Hepatocyte (in vitro differentiated cells): Measurements from ENCODE around the gene AK5. TPM values are rescaled to one million over a fixed set of nuclear protein-coding genes. Genes with fewer than 3 reads are reported as not detected.

ENCODE experiments used
- DNase-seq: peaks from one replicate; pipeline ENCODE4 v3.0.0-alpha.2; 2016; ENCODE audit warnings: low spot score
- H2AFZ ChIP-seq: fragments of 200-600 bp; sonication (generic); 2 replicates; pipeline ENCODE4 v1.6.0; 2016; ENCODE audit warnings: antibody characterized with exemption, mild to moderate bottlenecking
- H3K27ac ChIP-seq: fragments of 200-600 bp; sonication (generic); 2 replicates; pipeline ENCODE4 v1.5.1; 2016; ENCODE audit warnings: mild to moderate bottlenecking
- H3K27me3 ChIP-seq: fragments of 200-600 bp; sonication (generic); 2 replicates; pipeline ENCODE4 v1.6.1; 2016
- H3K36me3 ChIP-seq: fragments of 200-600 bp; sonication (generic); replicated peaks from 2 replicates; pipeline ENCODE4 v1.5.1; 2016; ENCODE audit warnings: low read depth; ENCODE audit not compliant: insufficient read depth
- H3K4me1 ChIP-seq: fragments of 200-600 bp; sonication (generic); 2 replicates; pipeline ENCODE4 v1.5.1; 2016; ENCODE audit warnings: mild to moderate bottlenecking, moderate library complexity; ENCODE audit not compliant: insufficient read depth
- H3K4me2 ChIP-seq: fragments of 200-600 bp; sonication (generic); 2 replicates; pipeline ENCODE4 v1.6.0; 2016
- H3K4me3 ChIP-seq: fragments of 200-600 bp; sonication (generic); 2 replicates; pipeline ENCODE4 v1.5.1; 2016; ENCODE audit warnings: mild to moderate bottlenecking
- H3K79me2 ChIP-seq: fragments of 200-600 bp; sonication (generic); 2 replicates; pipeline ENCODE4 v1.6.0; 2017; ENCODE audit warnings: mild to moderate bottlenecking
- H3K9me2 ChIP-seq: fragments of 200-600 bp; sonication (generic); replicated peaks from 2 replicates; pipeline ENCODE4 v1.6.0; 2017; ENCODE audit warnings: mild to moderate bottlenecking; ENCODE audit not compliant: insufficient read depth
- H3K9me3 ChIP-seq: fragments of 200-600 bp; sonication (generic); 2 replicates; pipeline ENCODE4 v1.5.1; 2016; ENCODE audit warnings: low read depth, mild to moderate bottlenecking
- H4K20me1 ChIP-seq: fragments of 200-600 bp; sonication (generic); 2 replicates; pipeline ENCODE4 v1.6.0; 2016; ENCODE audit warnings: mild to moderate bottlenecking; ENCODE audit not compliant: insufficient read depth, poor library complexity, severe bottlenecking
- CTCF ChIP-seq: fragments of 200-600 bp; sonication (generic); IDR thresholded peaks from 2 replicates; pipeline ENCODE4 v1.5.1; 2016; ENCODE audit warnings: antibody characterized with exemption, mild to moderate bottlenecking; ENCODE audit not compliant: poor library complexity
- EZH2 ChIP-seq: fragments of 200-600 bp; sonication (generic); IDR thresholded peaks from 2 replicates; pipeline ENCODE4 v1.6.1; 2016; ENCODE audit warnings: antibody characterized with exemption, mild to moderate bottlenecking, borderline replicate concordance
- EZH2phosphoT487 ChIP-seq: fragments of 200-600 bp; sonication (generic); IDR thresholded peaks from one replicate; pipeline ENCODE4 v1.6.1; 2018; ENCODE audit warnings: antibody characterized with exemption, mild to moderate bottlenecking, low read depth, moderate library complexity; ENCODE audit not compliant: unreplicated experiment, severe bottlenecking
- WGBS: methylation state at CpG from one replicate; pipeline ENCODE4 v1.1.6; 2016; ENCODE audit warnings: low lambda C conversion rate; ENCODE audit errors: missing lambda C conversion rate; 5-methylcytosine and 5-hydroxymethylcytosine counted together
- polyA plus RNA-seq: library from polyadenylated mRNA; unstranded; fragments of >200 nt; fragmentation: Nextera tagmentation; extraction: Ambion mirVana; gene quantifications from 2 replicates; pipeline ENCODE4 v1.2.1, GENCODE V29; 2016
- total RNA-seq: library from RNA; depleted of rRNA; stranded (reverse); fragments of >200 nt; gene quantifications from 2 replicates; pipeline ENCODE4 v1.2.3, GENCODE V29; 2014

Gene AK5
- total and polyA plus RNA-seq, 2 experiments from 2014 or later, result 0.05 TPM; not detected in 1

- no peak overlapping the region for H3K27ac ChIP-seq
- no peaks in the 10 kb centered on the region for H3K79me2 ChIP-seq
- H3K36me3 ChIP-seq, result no peaks in the 10 kb centered on the region
- no peaks in the 10 kb centered on the region for H3K4me1 ChIP-seq
- 55% methylated on average over 2 of the region's 2 CpGs for WGBS
- TF ChIP-seq EZH2, result no peak
- no peaks in the 10 kb centered on the region for H3K27me3 ChIP-seq
- no peak overlapping the region for H3K4me3 ChIP-seq
- H3K9me2 ChIP-seq, result no peaks in the 10 kb centered on the region
- DNase-seq, result no peak
- H4K20me1 ChIP-seq, result no peaks in the 10 kb centered on the region
- H3K4me2 ChIP-seq, result no peak overlapping the region
- H2AFZ ChIP-seq, result no peak overlapping the region
- no peaks in the 10 kb centered on the region for H3K9me3 ChIP-seq
These were observed 36.0 kb upstream of the AK5 start for GRCh38 chr1:77245830-77246229.

- Histone ChIP-seq H3K9me3 (no peaks in the 10 kb centered on the region), H3K36me3 (no peaks in the 10 kb centered on the region), H3K79me2 (no peaks in the 10 kb centered on the region), H3K27me3 (no peaks in the 10 kb centered on the region), H3K4me1 (no peaks in the 10 kb centered on the region), H3K27ac (no peak overlapping the region), H2AFZ (no peak overlapping the region), H4K20me1 (no peaks in the 10 kb centered on the region), H3K4me2 (no peak overlapping the region), H3K9me2 (no peaks in the 10 kb centered on the region), H3K4me3 (no peak overlapping the region)
- no peak for TF ChIP-seq EZH2
- no peak for TF ChIP-seq EZH2phosphoT487
- no peak for TF ChIP-seq CTCF
- DNase-seq, result no peak
- WGBS, result 83% methylated on average over 1 of the region's 1 CpG
These were observed 31.7 kb upstream of the AK5 start for GRCh38 chr1:77250126-77250525.

- Histone ChIP-seq H4K20me1 (no peaks in the 10 kb centered on the region), H3K36me3 (no peaks in the 10 kb centered on the region), H3K4me1 (no peaks in the 10 kb centered on the region), H2AFZ (no peak overlapping the region), H3K9me3 (no peaks in the 10 kb centered on the region), H3K27me3 (no peaks in the 10 kb centered on the region), H3K4me2 (no peak overlapping the region), H3K4me3 (no peak overlapping the region), H3K27ac (no peak overlapping the region), H3K79me2 (no peaks in the 10 kb centered on the region), H3K9me2 (no peaks in the 10 kb centered on the region)
- WGBS, result 69% methylated on average over 1 of the region's 1 CpG
- no peak for DNase-seq
- no peak for TF ChIP-seq EZH2phosphoT487
- no peak for TF ChIP-seq CTCF
- no peak for TF ChIP-seq EZH2
These were observed 28.6 kb upstream of the AK5 start for GRCh38 chr1:77253211-77253610.

GRCh38 chr1:77263708-77264107, 18.1 kb upstream of the AK5 start:
- Histone ChIP-seq H3K9me2 (no peaks in the 10 kb centered on the region), H3K4me3 (no peak overlapping the region), H3K4me2 (no peak overlapping the region), H3K27ac (no peak overlapping the region), H4K20me1 (no peaks in the 10 kb centered on the region), H3K27me3 (peaks cover 15% of the 10 kb centered on the region), H3K36me3 (no peaks in the 10 kb centered on the region), H3K9me3 (no peaks in the 10 kb centered on the region), H3K79me2 (no peaks in the 10 kb centered on the region), H2AFZ (no peak overlapping the region), H3K4me1 (no peaks in the 10 kb centered on the region)
- 79% methylated on average over 1 of the region's 1 CpG for WGBS
- DNase-seq, result no peak
- TF ChIP-seq EZH2 (no peak), EZH2phosphoT487 (no peak), CTCF (no peak)
